Hematopoietic multipotent progenitor cell treated with erythropoietin and hydrocortisone succinate and interleukin-3 and kit ligand, for 15 days (in vitro differentiated cells): Measurements from ENCODE around the gene HID1.

ENCODE experiments used
- DNase-seq: peaks from one replicate; pipeline ENCODE4 v3.0.0-alpha.2; 2015; ENCODE audit warnings: low spot score

HID1 gene

DNA sequence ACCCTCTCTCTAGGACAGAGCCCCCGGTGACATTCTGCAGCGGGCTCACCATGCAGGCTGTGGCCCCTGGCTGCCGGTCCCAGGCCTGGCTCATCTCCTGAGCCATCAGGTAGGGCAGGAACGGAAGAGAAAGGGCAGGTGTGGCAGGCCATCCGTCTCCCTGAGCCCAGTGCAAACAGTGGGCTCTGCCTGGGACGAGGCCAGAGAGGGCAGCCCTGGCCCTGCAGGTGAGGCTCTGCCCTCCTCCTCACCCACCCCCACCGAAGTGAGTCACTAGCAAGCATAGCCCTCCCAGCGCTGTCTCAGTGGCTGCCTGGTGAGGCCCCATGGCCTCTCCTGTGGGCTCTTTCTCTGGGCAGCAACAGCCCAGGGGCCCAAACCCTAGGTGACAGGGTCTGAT is 22.4 kb downstream of the HID1 start:
- no peak for DNase-seq

DNA sequence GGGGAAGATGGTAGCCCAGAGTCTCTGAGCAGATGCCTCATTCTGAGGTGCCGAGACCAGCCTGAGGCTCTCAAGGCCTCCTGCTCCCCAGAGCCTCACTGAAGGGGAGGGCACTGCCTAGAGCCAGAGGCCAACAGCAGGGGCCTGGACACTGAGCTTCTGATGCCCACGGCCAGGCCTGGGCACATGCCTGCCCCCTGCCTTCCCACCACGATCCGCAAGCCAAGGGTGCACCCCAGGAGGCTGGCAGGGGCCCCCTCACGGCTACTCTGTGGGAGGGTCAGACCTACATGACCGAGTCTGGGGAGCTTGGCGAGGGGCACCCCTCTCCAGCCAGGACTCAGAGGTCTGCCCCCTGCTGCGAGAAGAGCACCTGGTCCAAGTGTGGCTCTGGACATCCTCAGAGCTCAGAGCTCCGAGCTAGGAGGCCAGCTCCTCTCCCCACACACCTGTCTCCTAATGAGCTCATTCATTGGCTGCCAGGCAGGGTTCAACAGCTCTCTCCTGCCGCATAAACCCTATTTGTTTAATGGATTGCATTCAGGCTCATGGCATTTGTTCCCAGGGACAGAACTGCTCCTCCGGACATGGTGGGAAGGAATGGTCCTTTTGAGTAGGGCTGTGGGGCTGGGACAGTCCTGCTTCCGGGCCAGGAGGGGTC is 23.0 kb downstream of the HID1 start:
- DNase-seq, result no peak

DNA sequence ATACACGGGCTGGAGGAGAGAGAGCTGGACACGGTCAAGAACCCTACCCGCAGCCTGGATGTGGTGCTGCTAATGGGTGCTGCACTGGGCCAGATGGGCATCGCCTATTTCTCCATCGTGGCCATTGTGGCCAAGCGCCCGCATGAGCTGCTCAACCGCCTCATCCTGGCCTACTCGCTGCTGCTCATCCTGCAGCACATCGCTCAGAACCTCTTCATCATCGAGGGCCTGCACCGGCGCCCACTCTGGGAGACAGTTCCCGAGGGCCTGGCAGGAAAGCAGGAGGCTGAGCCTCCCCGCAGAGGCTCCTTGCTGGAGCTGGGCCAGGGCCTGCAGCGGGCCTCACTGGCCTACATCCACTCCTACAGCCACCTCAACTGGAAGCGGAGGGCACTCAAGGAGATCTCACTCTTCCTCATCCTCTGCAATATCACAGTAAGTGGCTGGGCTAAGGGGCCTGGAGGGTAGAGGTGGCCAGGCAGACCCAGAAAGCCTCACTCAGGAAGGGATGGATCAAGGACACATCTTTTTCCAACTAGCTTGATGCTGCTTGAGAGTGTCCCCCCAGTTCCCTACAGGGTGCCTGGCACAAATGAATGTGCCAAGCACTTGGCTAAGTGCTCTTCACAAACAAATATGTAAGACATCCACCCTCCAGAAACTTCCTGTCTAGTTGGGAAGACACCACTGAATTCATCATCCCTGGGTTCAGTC is 25.4 kb downstream of the HID1 start:
- no peak for DNase-seq

DNA sequence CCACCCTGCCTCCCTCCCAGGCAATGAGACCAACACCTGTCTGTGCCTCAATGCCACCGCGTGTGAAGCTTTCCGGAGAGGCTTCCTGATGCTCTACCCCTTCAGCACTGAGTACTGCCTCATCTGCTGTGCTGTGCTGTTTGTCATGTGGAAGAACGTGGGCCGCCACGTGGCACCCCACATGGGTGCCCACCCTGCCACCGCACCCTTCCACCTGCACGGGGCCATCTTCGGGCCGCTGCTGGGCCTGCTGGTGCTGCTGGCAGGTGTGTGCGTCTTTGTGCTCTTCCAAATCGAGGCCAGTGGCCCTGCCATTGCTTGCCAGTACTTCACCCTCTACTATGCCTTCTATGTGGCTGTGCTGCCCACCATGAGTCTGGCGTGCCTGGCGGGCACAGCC is 25.9 kb downstream of the HID1 start:
- DNase-seq, result no peak

DNA sequence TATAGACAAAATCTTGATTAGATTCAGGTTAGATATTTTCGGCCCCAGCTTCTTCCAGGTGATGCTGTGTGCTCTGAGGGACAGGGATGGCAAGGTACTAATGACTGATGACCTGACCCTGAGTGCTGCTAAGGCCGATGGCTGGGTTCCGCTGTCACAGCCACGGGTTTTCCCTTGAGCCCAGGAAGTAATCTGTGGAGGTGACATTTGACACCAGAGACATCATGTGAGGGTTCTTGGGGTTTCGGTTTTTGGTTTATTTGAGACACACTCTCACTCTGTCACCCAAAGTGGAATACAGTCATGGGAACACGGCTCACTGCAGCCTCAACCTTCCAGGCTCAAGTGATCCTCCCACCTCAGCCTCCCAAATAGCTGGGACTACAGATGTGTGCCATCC is 27.0 kb downstream of the HID1 start:
- DNase-seq, result no peak

DNA sequence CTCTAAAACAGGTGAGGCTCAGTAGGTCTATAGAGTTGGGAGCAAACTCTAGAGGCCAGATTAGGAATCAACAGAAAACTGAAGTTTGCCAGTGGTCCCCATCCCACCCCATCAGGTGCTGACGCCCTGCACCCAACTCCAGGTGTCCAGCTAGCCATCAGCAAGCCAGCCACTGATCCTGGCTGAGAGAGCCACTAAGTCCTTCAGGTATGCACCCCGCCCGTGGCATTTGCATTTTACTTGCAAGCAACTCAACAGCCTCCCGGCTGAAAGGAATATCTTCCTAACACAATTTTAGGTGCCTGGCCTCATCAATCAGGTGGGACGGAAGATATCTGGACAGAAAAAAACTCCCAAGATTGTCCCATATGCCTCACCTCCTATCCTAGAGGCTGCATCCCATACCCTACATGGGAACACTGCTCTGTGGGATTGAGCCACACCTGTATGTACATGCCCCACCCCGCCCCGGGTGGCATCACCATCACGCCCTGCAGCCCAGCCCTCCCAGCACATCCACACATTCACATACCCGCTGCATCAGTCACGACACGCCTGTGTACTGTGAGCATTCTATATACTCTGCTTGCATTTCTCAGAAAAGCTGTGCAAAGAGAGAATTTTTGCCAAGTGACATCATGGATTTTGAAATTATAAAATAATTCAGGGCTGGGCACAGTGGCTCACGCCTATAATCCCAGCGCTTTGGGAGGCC is 28.6 kb downstream of the HID1 start:
- no peak for DNase-seq

DNA sequence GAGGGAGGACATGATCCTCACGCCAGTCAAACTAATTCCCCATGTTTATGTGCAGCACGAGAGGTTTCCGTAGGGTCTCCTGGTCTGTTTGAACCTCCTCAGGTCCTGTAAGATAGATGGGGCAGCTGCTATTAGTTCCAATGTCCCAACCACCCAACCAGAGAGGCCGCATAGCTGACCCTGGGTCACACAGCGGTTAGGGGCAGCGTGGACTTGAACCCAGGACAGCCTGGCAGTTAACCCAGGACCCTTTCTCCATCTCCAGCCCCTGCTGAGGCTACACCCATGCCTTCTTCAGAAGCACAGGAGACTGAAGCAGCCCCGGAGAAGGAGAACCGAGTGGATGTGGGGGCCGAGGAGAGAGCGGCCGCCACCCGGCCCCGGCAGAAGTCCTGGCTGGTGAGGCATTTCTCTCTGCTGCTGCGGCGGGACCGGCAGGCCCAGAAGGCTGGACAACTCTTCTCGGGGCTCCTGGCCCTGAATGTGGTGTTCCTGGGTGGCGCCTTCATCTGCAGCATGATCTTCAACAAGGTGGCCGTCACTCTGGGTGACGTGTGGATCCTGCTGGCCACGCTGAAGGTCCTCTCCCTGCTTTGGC is 31.3 kb downstream of the HID1 start:
- no peak for DNase-seq

DNA sequence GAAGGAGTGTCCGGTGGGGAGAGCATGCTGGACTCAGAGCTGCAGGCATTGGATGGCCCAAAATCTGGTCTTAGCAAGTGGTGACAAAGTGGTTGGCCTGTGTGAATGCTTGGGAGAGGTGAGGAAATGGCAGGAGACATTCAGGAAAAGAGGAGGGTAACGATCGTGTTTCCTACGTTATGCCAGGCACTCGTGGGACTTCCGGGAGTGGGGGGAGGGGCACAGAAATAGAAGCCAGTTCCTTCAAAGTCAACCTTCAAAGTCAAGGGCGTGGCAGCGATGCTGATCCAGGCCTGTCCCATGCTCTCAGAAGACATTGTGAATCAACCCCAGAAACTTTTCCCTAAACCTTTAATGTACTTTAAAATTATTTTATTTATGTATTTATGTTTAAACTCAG is 33.0 kb downstream of the HID1 start:
- DNase-seq, result no peak

DNA sequence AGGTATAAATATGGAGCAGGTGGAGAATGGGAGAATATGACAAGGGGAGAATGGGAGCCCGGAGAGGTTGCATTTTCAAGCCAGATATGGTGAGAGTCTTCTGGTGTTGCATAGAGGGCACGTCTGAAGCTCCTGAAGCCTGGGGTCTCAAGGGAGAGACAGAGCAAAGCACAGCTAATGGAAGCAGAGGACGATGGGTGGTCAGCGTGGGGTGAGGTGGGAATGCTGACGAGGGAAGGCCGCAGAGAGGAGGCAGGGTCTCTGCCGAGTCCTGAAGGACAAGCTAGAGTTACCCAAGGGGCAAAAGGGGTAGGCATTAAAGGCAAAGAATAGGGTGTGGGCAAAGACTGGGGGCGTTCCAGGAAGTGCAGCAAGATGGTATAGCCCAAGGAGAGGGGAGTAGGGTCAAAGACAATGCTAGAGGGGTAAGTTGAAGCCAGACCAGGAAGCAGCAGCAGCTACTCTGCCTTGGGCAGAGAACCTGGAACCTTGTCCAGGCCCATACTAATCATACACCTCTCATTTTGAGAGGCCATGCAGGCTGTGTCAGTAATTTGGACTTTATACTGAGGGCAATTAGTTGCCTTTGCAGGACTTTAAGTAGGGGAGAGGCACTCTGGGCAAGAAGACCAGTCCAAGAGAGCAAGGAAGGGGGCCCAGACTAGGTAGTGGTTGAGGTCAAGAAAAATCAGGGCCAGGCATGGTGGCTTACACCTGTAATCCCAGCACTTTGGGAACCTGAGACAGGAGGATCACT is 34.2 kb downstream of the HID1 start:
- DNase-seq, result no peak

DNA sequence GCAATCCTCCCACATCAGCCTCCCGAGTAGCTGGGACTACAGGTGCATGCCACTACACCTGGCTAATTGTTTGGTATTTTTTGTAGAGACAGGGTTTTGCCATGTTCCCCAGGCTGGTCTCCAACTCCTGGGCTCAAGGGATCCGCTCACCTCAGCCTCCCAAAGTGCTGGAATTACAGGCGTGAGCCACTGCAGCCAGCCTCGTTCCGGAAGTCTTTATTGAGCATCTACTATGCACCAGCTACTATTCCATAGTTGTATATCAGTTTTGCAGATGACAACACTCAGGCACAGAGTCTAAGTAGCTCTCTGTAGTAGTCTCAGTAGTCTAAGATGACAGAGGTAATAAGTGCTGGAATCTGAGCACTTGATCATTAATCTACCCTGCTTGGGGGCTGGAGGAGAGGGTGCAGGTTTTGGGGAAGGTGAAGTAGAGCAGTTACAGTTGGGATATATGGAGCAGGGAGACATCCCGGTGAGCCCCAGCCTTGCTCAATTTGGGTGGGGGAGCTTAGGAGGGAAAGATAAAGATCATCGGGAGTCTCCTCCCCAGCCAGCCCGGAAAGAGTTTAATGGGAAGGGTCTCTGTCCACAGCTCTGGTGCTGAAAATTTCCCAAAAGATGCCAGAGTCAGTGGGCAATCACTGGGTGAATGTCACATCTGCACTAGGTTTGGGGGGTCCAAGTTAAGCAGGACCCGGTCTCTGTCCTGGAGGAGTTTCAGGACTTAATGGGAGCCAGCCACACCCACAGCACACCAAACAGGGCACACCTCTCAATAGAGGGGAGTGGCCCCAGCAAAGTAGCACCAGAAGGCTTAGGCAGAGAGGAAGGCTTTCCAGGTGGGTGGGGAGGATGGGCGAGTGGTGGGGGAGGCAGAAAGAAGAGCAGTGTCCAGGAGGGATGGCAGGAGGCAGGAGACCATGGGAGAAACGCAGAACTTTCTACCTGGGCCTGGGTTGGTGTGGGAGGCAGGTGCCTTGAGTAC is 35.2 kb downstream of the HID1 start:
- no peak for DNase-seq

DNA sequence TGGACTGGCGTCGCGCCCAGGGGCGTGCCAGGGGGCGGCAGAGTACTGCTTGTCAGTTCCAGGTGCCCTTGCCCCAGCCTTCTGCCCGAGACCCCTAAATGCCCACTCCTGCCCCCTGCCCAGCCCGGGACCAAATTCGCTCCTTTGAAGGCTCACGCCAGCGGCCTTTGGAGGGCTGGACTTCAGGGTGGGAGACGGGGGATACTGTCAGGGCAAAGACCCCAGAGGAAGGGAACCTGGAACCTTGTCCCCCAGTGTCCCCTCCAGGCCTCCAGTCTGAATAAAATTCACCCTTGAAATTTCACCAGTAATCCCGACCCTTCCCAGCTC is 36.1 kb downstream of the HID1 start:
- DNase-seq, result no peak

DNA sequence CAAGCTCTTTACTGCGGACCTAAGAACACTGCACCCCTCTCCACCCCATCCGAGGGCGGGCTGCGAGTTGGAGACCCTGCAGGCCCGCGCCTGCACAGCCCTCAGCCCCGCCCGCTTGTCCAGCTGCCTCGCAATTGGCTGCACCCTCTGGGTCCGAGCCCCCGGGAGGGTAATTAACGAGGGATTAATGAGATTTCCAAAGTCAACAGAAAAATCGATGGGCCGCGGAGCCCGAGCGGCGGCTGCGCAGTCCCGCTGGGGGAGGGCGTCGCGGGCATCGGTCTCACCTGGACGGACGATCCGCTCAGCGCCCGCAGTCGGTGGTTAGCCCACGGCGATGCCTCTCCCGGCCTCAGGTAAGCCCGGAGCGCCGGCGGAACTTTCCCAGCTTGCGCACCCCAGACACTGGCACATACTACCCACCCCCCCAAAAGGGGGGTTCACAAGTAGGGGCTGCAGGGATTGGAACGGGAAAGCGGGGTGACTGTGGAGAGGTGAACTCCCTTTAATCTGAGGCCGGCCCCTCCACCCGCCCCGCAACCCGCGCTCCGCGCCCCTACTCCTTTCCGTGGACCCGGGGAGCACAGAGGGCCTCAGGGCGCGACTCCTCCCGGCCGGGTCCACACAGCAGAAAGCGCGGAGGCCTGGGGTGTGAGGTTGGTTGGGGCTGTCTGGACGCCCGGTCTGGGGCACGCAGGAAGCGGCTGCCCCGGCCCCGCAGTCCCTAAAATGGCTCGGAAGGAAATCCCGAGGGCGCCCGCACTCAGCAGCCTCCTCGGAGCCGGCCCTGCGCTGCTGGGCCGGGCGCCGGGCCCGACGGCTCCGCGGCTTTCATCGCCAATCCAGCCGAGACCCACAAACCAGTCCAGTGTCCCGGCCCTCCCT is 36.7 kb downstream of the HID1 start, which contains the start of gene OTOP3:
OTOP3 (plus strand) TSS at position 314 of the 885 bp plus-strand sequence; CDS start at position 338, 24 bp downstream.
- no peak for DNase-seq

DNA sequence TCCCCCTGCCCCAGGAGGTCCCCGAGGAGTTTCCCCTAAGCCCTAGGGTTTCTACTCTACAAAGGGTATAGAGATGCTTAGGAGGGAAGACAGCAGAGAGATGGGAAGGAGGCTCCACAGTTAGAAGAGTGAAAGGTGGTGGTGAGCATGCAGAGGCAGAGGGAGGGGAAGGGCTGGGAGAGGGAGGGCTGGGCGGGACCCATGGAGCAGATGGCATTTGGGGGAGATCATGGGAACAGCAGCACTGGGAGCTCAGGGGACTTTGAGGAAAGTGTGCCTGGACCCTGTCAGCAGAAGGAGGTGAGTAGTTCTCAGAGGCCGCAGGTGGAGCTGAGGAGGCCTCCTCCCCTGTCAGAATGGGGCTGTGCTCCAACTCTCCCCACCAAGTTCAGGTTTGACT is 37.5 kb downstream of the HID1 start:
- DNase-seq, result no peak

DNA sequence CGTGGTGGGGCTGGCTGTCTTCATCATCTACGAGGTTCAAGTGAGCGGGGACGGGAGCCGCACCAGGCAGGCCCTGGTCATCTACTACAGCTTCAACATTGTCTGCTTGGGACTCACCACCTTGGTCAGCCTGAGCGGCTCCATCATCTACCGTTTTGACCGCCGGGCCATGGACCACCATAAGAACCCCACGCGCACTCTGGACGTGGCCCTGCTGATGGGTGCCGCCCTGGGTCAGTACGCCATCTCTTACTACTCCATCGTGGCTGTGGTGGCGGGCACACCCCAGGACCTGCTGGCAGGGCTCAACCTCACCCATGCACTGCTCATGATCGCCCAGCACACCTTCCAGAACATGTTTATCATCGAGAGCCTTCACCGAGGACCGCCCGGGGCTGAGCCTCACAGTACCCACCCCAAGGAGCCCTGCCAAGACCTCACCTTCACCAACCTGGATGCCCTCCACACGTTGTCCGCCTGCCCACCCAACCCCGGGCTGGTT is 42.0 kb downstream of the HID1 start:
- DNase-seq, result no peak

DNA sequence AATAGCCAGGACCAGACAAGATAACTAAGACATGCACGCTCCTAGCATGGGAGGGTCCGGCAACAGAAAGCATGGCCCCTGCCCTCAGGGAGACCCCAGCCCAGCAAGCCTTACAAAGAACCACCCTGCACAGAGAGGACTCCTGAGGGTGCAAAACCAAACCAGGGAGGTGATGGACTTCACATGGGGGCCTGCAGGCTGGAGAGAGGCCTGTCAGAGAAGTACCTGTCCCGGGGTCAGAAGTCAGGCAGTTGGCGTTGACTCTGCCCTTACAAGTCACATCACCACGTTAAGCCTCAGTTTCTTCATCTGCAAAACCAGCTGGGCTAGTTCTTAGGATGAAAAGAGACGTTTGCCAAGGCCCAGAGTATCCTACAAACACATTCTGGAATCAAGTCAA is 43.8 kb downstream of the HID1 start:
- DNase-seq, result no peak

DNA sequence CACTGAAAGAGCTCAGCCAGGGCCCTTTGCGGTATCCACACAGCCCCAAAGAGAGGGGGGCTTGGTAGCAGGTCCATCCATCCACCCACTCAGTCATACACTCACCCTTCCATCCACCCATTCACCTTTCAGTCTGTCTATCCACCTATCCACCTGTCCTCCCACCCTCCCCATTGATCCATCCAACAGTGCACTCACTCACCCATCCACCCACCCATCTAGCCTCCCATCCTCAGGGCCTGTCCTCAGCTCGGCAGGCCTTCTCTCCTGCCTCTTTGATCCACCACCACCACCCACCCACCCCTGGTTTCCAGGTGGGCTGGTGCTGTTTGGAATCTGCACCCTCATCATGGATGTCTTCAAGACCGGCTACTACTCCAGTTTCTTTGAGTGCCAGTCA is 47.3 kb downstream of the HID1 start:
- DNase-seq, result no peak

DNA sequence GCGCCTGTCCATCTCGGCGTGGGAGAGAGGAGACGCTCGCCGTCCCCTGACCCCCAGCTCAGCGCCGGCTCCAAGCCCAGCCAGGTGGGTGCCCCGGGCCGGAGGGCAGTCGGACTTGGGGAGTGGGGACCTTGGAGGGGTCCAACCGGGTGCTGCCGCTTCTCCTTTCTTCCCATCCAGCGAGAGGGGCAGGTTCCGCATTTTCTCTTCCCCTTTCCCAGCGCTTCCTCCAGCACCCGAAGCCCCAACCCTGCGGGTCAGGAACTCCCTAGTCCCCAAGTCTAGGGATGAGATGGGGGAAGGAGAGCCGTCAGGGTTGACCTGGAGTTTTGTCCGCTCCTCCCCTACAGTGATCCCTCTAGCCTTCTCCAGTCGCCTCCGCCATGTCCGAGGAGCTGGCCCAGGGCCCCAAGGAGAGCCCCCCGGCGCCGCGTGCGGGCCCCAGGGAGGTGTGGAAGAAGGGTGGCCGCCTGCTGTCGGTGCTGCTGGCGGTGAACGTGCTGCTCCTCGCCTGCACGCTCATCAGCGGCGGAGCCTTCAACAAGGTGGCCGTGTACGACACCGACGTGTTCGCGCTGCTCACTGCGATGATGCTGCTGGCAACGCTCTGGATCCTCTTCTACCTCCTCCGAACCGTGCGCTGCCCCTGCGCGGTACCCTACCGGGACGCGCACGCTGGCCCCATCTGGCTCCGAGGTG is 48.2 kb downstream of the HID1 start, which contains the start of gene OTOP2:
OTOP2 (plus strand) TSS at position 24 of the 699 bp plus-strand sequence; CDS start at position 384, 360 bp downstream.
- no peak for DNase-seq

DNA sequence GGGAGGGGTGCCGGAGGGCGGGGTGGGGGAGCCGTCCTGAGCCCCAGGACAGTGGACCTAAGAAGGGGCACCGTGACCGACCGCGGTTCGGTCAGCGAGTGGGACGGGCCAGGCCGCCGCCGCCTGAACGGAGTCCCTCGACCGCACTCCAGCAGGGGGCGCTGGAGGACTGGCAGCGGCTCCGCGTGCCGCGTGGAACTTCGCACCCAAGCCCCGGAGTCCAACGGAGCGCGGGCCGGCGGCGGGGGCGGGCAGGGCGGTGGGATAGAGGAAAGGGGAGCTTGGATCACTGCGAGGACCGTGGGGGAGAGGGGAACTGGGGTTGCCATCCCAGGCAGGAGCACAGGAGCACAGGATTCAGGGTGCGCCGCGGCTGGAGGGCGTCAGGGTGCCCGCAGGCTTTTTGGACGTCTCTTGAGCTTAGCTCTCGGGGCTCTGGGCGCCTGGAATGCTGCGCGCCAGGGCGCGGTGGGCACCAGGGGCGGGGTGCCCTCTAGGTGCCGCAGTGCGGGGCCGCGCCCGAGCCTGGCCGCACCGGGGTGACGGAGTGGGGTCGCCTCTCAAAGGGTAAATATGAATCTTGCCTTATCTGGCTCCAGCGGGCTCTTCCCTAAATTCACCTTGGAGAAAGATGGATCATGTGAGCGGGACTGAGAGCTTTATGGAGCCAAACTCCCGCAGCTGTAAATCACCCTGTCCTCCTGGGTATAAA is 48.9 kb downstream of the HID1 start:
- DNase-seq, result peak; percentile 64
